Measurements from ENCODE around the gene CDK5RAP1.
"Not testable (repeated sequence)": the region's sequence is repeated elsewhere in the genome, so short reads cannot be mapped to it uniquely, and the experiment has no call there.

Gene CDK5RAP1

DNA sequence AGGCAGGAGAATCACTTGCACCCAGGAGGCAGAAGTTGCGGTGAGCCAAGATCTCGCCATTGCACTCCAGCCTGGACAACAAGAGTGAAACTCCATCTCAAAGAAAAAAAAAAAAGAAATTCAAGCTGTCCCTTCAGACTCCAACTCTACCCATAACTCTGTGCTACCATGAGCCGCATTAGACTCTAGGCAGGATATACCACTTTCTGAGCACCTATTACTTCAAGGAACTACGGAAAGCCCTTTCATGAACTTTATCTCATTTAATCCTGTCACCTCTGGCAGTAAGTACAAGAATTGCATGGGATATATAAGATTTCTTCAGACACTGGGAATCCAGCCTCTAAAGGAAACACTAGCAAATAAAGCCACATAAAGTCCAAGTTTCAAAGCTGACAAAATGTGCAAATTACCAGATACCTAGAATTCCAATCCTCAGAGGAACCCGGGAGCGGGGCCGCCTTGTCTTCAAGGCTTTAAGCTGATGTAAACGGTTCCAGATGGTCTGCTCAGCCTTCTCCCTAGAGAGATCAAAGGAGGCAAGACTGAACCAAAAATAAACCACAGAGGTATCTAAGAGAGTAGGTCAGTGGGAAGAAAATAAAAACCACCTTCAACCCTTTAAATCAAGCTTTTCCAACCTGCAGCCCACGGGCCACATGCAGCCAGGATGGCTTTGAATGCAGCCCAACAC lies 9.4 kb downstream of the CDK5RAP1 start:
- DNase-seq (ENCODE audit: extremely low read depth, low read depth): peak; percentile 75

DNA sequence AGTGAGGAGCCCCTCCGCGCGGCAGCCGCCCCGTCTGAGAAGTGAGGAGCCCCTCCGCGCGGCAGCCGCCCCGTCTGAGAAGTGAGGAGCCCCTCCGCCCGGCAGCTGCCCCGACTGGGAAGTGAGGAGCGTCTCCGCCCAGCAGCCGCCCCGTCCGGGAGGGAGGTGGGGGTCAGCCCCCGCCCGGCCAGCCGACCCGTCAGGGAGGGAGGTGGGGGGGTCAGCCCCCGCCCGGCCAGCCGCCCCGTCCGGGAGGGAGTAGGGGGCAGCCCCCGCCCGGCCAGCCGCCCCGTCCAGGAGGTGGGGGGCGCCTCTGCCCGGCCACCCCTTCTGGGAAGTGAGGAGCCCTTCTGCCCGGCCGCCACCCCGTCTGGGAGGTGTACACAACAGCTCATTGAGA lies 12.0 kb downstream of the CDK5RAP1 start:
- DNase-seq (ENCODE audit: extremely low read depth, low read depth): not testable (repeated sequence)

More for the DNA sequence above, 9.4 kb downstream of the CDK5RAP1 start:
- TF ChIP-seq, protein P1, sequence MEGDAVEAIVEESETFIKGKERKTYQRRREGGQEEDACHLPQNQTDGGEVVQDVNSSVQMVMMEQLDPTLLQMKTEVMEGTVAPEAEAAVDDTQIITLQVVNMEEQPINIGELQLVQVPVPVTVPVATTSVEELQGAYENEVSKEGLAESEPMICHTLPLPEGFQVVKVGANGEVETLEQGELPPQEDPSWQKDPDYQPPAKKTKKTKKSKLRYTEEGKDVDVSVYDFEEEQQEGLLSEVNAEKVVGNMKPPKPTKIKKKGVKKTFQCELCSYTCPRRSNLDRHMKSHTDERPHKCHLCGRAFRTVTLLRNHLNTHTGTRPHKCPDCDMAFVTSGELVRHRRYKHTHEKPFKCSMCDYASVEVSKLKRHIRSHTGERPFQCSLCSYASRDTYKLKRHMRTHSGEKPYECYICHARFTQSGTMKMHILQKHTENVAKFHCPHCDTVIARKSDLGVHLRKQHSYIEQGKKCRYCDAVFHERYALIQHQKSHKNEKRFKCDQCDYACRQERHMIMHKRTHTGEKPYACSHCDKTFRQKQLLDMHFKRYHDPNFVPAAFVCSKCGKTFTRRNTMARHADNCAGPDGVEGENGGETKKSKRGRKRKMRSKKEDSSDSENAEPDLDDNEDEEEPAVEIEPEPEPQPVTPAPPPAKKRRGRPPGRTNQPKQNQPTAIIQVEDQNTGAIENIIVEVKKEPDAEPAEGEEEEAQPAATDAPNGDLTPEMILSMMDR (IDR thresholded peaks at IDR 0.05; ENCODE audit: low read depth, low read length): no peak

GRCh38 chr20:33388268-33388667 lies 13.1 kb downstream of the CDK5RAP1 start:
- TF ChIP-seq, protein P1 (IDR thresholded peaks at IDR 0.05; ENCODE audit: low read depth, low read length): no peak

DNA sequence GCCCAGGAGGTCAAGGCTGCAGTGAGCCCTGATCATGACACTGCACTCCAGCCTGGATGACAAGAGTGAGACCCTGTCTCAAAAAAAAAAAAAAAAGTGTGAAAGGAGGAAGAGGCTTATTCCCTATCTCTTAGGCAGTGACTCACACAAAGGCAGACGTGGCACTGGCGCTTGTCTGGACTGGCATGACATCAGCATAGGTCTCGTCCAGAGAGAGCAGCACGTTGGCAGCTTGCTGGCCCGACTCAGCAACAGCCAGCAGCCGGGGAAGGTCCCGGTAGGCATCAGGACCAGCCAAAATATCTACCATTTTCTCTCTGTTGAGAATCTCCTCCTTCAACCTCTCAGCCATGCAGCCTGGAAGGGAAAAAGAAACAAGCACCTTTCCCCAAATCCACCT lies 14.1 kb downstream of the CDK5RAP1 start:
- TF ChIP-seq, protein P1 (IDR thresholded peaks at IDR 0.05; ENCODE audit: low read depth, low read length): no peak

More at GRCh38 chr20:33388268-33388667, 13.1 kb downstream of the CDK5RAP1 start:
- no peak for DNase-seq (ENCODE audit: extremely low read depth, low read depth)

DNA sequence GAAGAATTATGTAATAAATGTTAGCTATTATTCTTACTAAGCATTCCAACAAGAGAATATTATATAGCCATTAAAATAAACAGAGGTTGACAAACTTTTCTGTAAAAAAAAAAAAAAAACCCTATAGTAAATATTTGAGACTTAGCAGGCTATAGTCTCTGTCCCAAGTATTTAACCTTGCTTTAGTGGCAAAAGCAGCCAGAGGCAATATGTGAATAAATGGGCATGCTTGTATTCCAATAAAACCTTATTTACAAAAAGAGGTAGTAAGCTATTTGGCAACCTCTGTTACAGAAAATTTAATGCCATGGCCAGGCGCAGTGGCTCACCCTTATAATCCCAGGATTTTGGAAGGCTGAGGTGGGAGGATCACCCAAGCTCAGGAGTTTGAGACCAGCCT lies 14.6 kb downstream of the CDK5RAP1 start:
- no peak for DNase-seq (ENCODE audit: extremely low read depth, low read depth)
- TF ChIP-seq, protein P1 (IDR thresholded peaks at IDR 0.05; ENCODE audit: low read depth, low read length): no peak

More for the DNA sequence above, 14.1 kb downstream of the CDK5RAP1 start:
- DNase-seq (ENCODE audit: extremely low read depth, low read depth): no peak

DNA sequence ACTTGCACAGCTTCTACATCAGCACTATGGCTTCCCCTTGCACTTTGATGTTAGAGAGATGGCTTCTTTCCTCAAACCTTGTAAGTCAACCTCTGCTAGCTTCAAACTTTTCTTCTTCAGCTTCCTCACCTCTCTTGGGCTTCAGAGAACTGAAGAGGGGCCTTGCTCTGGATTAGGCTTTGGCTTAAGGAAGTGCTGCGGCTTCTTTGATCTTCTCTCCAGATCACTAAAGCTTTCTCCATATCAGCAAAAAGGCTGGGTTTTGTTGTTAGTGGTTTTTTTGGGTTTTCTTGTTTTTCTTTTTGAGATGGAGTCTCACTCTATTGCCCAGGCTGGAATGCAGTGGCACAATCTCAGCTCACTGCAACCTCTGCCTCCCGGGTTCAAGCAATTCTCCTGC lies 24.0 kb downstream of the CDK5RAP1 start:
- no peak for DNase-seq (ENCODE audit: extremely low read depth, low read depth)
- TF ChIP-seq, protein P1 (IDR thresholded peaks at IDR 0.05; ENCODE audit: low read depth, low read length): no peak

DNA sequence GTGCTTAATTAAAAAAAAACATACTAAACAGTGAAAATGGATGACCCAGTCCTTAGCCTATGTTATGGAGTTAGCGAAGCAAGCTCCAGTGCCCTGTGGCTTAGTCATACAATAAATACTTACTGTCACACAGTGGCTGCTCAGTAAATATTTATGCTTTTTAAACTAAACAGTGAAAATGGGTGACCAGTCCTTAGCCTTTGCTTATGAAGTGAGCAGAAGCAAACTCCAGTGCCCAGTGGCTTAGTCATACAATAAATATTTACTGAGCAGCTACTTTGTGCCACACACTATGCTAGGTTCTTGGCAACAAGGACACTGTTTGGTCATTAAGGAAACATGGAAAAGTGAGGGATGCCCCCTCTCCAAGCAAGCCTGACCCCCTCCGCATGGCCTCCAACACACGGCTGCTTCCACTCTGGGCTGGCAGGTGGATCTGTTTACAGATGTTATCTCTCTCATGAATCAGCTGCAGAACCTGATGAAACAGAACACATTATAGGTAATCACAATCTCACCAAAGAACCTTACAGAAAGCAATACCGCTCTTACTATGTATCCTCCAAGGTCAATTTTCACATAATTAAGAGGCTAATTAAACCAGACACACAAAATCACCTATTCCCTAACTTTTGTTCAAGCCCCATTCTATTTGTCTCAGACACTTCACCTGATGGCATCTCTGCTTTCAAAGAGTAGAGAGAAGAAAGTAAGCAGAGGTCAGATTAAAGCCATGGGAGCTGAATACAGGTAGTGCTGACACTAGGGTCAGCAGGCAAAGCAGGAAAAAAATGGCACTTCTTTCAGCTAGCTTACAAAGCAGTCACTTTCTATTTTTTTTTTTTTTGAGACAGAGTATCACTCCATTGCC lies 27.3 kb downstream of the CDK5RAP1 start:
- TF ChIP-seq, protein P1 (IDR thresholded peaks at IDR 0.05; ENCODE audit: low read depth, low read length): no peak
- DNase-seq (ENCODE audit: extremely low read depth, low read depth): peak; percentile 46

Measured in AG09319 (cell line).